Activated CD4-positive, CD25-positive, alpha-beta regulatory T cell (primary cell): ENCODE data around the gene GRB7.
"Not testable (repeated sequence)": the region's sequence is repeated elsewhere in the genome, so short reads cannot be mapped to it uniquely, and the experiment has no call there.

Experiments
- DNase-seq, 4 experiments: peaks; one replicate each; lab custom pipeline; 2025; lab: John Stamatoyannopoulos, UW

GRB7 gene

DNA sequence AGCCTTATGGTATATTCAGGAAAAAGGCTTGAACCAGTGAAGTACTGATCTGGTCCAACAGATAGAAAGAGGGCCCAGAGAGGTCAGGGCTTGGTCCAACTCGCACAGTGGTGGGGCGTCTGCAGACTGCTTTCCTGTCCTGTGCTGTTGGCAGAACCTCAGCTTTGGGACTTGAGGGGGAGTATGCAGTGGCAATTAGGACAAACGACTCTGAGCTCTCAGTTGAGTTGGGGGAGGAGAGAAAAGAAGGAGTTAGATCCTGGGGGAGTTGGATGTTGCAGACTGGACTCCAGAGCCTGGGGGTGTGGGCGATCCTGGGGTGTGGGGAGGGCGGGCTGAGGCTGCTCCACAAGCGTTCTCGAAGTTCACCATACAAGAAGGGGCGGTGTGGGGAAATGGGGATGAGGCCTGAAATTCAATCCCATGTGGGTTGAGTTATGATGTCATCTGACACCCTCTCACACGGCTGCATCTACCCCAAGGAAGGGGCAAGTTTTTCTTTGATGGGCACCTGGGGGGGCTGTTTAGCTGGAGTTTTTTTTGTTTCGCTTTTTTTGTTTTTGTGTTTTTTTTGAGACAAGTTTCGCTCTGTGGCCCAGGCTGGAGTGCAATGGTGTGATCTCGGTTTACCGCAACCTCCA lies 14.6 kb downstream of the GRB7 start:
- no peak for DNase-seq

DNA sequence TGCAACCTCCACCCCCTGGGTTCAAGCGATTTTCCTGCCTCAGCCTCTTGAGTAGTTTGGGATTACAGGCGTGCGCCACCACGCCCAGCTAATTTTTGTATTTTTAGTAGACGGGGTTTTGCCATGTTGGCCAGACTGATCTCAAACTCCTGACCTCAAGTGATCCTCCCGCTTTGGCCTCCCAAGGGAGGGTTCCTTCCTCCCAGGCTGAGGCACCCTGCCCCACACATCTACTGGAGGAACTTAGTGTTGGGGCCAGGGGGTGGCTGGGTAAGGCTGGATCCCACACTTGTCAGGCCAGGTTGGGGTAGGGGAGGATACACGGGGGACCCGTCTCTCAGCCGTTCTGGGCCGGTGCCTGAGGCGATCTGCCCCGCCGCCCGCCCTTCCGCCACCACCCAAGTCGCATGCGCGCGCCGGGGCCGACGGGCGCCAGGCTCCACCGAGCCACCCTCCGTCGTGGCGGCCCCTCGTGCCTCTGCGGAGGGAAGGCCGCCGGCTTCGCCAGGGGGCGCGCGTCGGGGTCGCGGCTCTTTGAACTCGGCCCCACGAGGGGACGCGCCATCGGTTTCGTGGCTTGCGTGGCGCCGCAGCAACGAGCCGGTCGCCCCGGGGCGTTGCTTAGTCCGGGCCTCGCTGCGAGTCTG lies 15.9 kb downstream of the GRB7 start:
- DNase-seq: peak in 3 of 4 experiments; percentile 63 to 78 (median 74)

DNA sequence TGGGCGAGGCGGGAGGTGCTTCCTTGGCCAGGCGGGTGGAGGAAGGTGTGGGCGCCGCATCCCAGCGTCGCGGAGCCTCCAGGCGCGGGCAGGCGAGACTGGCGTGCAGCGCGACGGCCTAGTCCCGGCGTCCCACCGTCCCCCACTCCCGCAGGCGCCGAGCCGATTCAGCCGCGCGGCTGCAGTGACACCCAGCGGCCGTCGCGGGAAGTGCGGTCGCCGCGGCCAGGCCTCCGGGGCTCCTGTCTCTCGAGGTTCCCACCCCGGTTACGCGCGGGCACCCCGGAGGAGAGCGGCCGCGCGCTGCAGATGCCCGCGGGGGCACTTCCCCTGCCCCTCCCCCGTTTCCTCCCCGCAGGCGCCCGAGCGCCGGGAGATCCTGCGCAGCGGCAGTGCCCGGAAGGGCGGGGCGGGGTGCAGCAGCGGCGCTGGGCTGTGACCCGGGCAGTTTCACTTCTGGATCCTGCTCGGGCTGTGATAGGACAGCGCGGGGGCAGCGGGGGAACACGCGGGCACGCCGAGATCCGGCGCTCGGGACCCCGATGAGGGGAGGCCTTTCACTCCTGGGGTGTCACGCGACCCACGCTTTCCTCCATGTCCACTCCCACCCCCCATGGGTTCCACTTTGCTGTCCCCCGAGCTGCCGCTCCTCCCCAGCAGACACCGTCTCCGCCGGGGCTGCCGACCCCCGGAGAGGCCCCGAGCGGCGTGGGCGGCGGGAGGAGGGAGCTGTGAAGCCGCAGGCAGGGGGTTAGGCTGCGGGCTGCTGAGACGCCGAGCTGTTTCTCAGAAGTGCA lies 16.6 kb downstream of the GRB7 start:
- peak; percentile 84 to 99 (median 94) for DNase-seq

DNA sequence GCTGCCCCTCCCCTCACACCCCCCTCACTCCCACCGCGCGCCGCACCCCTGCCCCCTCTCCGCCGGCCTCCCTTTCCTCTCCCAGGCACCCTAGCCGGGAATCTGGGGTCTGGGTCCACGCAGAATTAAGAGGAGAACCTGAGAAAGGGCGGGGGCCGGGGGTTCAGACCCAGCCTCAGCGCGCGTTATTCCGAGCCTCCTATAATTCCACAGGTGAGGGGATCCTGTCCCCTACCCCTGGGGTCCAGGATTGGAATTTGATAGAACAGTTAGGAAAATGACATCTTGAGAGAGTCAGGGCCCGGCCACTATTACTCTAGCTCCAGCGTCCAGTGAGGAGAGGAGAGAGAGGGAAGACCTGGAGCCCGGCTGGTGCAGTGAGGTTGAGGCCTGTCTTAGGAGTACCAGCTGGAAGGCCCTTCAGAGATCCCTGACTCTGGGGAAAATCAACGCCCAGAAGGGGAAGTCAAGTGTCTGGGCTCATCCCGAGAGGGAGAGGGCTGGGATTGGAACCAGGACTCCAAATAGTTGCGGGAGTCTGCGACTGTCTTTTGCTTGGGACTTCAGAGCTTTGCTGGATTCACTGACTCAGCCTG lies 17.3 kb downstream of the GRB7 start:
- DNase-seq: no peak

DNA sequence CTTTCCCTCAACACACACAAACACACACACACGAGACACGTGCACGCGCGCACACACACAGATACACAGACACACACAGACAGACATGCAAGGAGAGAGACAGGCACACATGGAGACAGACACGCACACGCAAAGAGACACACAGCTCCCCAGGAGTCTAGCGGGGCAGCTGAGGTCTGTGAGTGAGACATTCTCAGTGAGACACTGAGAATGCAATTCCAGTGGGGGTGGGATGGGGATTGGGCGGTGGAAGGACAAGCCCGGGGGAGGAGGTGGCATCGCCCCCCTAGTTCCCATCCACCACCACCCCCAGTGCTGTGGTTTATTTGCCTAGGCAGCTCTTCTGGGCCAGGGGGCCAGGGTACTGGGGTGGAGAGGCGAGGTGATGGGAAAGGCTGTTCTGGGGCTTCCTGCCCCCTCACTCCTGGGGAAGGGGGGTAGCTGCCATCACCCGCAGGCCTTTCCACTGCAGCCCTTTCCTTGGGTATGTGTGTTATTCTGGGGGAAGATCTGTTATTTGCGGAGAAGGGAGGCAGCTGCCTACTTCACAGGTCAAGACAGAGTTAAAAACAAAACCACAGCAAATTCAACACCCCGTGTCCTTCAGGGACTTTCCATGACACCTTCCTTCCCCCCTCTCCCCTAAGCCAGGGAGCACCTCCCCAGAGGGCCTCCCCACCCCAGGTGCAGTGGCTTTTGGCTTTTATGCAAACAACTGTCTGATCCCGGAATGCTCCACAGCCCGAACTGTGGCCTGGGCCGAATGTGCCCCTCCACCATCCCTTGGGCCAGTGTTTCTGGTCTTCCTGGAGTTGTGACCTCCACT lies 18.0 kb downstream of the GRB7 start:
- DNase-seq: no peak

DNA sequence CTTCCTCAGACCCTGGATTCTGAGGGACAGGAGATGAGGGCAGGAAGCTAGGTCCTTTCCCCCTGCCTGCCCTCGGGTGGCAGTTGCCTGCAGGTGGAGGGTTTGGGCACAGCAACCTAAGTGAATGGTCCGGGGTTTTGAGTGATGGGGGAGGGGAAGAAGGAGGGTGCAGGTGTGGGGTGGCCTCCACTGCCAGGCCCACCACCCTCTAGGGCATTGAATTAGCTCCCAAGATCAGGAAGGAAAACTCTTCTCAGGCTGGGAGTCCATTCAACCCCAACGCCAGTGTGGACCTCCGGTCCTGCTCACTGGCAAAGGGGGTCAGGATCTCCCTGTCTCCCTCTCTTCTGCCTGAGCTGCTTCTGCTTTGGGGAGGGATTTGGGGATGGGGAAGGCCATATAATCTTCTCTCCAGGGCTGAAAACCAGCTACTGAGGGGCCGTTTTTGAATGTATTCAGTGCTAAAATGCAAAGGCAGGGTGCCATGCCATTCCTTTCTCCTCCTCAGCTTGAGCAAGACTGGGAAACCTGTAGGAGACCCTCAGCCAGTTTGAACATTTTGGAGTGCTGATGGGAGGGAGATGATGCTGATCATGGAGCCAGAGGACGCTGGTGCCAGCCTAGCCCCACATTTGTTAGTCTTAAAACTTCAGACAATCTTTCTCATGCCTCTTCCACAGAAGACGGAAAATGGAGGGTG lies 18.8 kb downstream of the GRB7 start:
- DNase-seq: no peak

DNA sequence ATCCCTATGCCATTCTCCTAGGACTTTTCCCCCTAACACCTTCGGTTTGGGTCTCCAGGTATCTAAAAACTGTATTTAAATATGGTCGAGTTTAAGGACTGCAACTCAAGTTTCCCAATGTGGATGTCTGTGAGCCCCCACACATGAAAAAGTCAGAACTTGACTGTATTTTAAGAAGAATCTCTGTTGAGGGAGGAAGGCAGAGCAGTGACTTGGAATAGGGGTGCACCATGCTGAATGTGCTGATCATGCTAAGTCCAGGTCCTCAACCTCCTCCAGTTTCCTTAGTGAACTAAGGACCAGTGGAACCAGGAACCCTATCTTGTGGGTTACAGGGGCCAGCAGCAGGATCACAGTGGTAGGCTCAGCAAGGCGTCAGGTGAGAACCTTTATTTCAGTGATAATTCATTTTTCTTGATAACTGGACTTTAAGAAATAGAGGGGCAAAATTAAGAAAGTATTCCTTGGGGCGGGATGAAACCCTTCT lies 19.5 kb downstream of the GRB7 start:
- DNase-seq: no peak

DNA sequence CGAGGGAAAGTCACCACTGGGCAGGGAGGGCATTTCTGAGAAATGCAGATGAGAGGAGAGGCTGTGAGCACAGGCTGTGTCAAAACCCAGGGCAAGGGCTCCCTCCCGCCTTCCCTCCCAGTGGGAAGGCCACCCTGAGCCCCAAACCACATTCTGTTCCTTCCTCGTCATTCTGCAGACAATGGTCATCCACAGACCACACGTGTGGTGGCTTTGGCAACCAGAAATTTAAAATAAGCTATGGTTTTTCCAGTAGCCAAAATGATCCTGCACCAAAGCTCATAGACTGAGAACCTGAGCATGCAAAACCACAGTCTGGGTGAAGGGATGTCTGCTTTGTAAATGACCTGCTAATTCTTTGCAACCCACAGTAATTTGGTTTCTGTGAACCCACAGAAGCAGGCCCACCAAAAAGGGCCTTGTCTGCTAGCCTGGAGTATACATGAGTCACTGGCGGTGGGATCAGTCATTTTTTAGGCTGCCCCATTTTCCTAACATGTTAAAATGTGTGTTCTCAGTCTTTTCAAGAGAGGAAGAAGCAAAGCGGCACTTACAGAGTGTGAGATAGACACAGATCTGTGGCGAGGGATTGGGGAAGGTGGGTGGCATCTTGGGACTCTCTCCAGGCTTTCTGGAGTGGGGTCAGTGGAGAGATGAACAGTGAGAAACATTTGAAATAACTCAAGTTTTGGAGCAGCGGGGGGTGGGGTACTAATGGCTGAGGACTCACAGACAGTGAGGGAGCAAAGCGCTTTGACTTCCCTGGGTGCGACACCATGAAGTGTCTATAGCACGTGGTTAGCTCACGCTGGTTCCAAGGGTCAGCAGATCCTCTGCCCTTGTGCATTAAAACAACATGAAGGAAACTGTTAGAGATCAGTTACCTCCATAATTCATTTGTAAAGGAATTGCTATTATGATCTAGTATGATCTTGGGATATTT lies 20.5 kb downstream of the GRB7 start:
- DNase-seq: no peak

DNA sequence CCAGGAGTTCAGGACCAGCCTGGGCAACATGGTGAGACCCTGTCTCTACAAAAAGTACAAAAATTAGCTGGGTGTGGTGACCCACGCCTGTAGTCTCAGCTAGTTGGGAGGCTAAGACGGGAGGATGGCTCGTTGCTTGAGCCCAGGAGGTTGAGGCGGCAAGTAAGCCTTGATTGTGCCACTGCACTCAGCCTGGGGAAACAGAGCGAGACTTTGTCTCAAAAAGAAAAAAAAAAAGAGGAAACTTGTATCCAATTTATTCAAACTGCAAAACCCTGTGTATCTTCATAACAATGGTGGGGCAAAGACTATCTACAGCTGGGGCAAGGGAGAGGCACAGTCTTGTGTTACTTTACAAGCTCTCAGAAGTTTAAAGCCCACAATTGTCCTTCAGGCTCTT lies 21.5 kb downstream of the GRB7 start:
- DNase-seq: no peak

DNA sequence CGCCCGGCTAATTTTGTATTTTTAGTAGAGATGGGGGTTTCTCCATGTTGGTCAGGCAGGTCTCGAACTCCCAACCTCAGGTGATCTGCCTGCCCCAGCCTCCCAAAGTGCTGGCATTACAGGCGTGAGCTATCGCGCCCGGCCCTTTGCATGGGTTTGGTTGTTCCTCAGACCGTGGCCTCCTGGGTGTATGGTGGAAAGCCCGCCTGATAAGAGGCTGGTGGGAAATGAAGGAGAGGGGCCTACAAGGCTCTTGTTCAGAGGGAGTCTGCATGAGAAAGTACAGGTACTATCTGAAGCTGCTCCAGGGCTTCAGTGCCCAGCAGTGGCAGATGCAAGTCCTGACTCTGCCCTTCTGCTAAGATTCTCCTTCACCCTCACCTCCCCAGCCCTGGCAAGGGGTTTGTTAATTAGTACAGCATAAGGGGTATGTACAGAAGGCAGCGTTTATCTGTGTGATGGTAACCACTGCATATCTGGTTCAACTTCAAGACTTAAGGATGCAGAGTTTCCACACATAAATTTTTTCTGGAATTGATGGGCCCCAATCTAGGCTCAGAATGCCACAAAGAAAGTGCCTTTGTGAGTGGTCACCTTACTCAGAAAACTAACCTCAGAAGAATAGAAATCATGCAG lies 24.2 kb downstream of the GRB7 start:
- DNase-seq: no peak

DNA sequence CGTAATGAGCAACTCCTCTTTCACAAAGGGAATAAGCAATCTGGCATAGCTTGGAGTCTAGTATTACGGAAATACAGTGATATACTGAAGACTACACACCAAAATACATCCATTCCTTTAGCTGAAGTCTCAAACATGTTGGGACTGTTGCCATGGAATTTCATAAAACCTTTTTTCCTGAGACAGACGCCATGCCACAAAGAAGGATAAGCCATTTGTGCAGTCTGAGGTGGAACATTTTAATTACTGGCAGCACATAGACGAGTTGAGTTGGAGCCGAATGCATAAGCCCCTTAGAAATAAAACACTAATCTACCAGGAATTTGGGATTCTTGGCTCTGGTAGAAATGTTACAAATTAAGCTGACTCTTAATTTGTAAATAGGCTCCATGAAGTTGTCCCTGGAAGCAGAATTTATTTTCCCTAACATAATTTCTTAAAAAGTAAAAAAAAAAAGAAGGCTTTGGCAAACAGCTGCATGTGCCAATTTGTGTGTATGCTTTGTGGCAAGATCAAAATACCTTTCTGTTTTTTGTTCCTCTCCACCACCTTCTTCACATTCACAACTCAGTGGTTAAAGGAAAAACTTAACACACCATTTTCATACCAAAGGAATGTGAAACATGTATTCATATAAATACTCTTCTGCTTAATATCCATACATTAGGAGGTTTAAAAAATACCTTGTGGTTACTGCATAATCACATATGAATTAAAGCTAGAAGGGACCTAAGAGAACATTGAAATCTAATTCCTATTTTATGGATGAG lies 25.5 kb downstream of the GRB7 start:
- DNase-seq: no peak

DNA sequence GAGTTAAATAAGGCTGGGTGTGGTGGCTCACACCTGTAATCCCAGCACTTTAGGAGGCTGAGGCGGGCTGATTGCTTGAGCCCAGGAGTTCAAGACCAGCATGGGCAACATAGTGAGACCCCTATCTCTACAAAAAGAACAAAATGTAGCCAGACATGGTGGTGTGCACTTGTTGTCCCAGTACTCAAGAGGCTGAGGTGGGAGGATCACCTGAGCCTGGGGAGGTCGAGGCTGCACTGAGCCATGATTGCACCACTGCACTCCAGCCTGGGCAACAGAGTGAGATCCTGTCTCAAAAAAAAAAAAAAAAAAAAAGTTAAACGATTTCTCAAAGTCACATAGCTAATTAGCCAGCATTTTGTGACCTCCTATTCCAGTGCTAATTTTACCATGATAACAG lies 26.4 kb downstream of the GRB7 start:
- DNase-seq: not testable (repeated sequence)

DNA sequence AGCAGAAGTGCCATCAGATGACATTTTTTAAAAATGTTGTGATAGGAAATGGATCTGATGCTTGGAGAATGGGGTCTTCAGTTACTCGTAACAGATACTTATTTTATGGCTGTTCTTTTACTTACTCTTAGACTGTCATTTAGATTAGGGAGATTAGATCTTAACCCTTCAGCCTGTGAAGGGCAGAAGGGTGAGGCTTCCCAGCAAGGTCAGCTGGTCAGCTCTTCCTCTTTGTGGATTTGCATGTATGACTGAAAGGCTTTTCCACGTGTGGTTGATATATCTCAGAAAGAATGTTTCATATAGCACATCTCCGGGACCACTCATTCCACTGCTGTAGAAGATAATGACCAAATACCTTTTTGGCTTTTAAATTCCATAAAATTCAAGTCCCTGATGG lies 27.4 kb downstream of the GRB7 start:
- no peak for DNase-seq

DNA sequence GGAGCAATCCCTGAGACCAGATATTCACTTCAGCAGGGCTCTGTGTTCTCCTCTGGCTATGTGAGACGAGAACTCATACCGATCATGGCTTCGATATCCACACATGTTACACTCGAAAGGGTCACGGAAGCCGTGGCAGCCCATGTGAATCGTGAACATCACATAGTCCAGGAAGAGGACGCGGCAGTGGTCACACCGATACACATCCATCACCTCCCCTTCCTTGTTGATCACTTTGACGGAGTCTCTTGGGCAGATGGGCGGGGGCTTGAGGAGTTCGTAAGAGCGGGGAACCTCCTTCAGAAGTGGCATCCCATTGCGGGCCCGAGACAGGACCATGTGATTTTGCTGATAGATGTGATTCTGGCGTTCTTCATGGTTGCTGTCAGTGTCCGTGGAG lies 28.0 kb downstream of the GRB7 start:
- no peak for DNase-seq

DNA sequence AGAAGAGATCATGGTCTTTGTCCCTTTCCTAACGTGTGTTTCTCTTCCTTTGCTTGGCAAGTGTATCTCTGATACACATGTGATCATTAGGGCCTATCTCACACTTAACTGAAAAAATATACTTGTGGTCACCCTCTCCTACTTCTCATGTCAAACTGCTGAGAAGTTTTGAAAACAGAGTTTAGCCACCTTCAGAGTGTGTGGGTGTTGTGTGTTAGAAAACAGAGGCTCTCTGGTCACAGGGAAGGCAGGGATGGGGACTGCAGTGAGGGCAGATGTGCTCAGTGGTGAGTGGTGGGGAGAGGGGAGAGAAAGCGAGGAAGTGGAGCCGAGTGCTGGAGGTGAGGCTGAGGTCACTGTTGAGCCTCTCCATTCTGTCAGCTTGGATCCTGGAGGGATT lies 29.4 kb downstream of the GRB7 start:
- DNase-seq: no peak

DNA sequence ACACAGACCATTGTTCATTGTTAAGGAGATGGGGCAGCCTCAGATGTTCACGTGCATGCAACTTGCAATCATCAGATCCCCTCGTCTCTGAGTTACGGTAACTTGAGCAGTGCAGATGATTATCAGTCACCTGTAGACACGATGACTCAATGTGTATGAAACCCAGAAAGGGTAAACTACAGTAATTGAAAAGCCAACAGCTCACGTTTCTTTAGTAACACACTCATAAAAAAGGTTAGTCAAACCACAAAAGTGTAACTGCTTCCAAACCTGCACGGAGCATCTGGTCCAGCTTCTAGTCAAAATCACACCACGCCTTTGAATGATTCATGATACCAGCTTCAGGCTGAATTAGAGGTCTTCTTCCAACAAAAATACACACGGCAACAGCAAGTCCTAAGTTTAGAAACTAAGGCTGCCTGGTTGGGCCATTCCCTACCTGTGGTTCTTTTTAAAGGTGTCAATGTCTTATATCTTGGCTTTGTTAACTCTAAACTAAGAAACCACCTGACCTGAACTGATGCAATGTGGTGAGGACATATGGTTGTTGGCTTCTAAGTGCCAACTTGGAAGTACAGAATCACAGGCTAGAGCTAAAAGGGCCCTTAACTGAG lies 32.3 kb downstream of the GRB7 start:
- DNase-seq: peak in 3 of 4 experiments; percentile 26 to 62 (median 40)

DNA sequence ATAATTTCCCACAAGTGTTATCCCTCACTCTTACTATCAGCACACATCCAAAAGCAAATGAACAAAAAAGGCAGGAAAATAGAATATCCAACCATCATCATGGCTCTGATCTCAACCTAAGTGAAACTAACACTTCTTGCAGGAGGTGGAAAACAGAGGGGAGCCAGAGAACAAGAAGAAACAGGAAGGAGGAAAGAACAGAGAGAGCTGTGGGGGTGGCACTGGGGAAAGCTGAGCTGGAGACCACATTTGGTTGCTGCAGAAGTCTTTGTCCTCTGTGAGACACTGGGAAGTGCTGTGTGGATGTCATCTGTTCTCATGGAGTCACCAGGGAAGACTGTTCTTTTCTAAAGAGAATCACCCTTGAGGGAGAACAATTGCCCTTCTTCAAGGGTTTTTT lies 34.7 kb downstream of the GRB7 start:
- no peak for DNase-seq
